Measurements from ENCODE around the gene INPP5J.

DNA sequence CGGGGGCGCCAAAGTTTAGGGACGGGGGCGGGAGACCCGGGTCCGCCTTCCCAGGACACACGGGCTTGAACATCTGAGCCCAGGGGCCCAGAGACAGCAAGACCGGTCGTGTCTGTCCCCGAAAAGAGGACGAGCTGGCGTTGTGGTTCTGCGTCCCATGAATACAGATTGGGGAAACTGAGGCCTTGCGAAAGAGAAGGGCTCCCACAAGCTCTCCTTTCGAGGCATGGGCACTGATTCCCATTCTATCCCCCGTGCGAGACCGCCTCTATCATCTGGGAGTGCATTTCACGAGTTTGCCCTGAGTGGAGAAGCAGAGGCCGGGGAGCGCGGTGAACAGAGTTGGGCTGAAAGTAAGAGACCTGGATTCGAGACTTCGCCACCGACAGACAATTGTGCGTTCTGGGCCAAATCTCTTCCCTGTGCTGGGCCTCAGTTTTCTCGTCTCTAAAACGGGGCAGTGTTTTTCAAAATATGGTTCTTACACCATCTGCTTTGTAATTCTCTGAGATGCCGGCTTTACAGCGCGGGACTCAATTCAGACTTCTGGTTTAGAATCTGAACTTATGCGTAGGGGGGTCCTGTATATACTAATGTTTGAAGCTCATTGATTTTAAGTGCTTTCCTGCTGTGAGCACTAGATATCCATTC is 37.7 kb downstream of the INPP5J start:
- TF ChIP-seq CBX3 (IDR thresholded peaks at IDR 0.05; ENCODE audit: borderline replicate concordance, low read depth) (no peak), EP300 (IDR thresholded peaks at IDR 0.05; ENCODE audit: borderline replicate concordance in 1 of 2, control insufficient read depth in 1 of 2, low read depth in 2 of 2, low read length in 2 of 2) (no peak), SMARCA5 (IDR thresholded peaks at IDR 0.05) (no peak), EZH2 (IDR thresholded peaks at IDR 0.05; ENCODE audit: borderline replicate concordance, control insufficient read depth, low read depth, low read length) (no peak), HDAC2 (IDR thresholded peaks at IDR 0.05) (no peak)
- TF ChIP-seq, protein P1, sequence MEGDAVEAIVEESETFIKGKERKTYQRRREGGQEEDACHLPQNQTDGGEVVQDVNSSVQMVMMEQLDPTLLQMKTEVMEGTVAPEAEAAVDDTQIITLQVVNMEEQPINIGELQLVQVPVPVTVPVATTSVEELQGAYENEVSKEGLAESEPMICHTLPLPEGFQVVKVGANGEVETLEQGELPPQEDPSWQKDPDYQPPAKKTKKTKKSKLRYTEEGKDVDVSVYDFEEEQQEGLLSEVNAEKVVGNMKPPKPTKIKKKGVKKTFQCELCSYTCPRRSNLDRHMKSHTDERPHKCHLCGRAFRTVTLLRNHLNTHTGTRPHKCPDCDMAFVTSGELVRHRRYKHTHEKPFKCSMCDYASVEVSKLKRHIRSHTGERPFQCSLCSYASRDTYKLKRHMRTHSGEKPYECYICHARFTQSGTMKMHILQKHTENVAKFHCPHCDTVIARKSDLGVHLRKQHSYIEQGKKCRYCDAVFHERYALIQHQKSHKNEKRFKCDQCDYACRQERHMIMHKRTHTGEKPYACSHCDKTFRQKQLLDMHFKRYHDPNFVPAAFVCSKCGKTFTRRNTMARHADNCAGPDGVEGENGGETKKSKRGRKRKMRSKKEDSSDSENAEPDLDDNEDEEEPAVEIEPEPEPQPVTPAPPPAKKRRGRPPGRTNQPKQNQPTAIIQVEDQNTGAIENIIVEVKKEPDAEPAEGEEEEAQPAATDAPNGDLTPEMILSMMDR (IDR thresholded peaks at IDR 0.05 in 2 of 3, conservative IDR thresholded peaks at IDR 0.05 in 1 of 3; ENCODE audit: control insufficient read depth in 2 of 3, extremely low read depth in 1 of 3, insufficient read depth in 1 of 3, low read depth in 3 of 3, low read length in 3 of 3), result no peak

Measured in GM12878 (cell line).